GM12865 (cell line): ENCODE measurements around the gene STRN3.
"Not testable (repeated sequence)": the region's sequence is repeated elsewhere in the genome, so short reads cannot be mapped to it uniquely, and the experiment has no call there.

Experiments used
- DNase-seq: peaks from one replicate; pipeline ENCODE4 v3.0.0; 2010; ENCODE audit warnings: low read depth
- H3K4me3 ChIP-seq: 2 replicates; pipeline ENCODE4 v1.5.1; 2011; ENCODE audit warnings: mild to moderate bottlenecking, low read depth, low read length, control low read depth
- TF ChIP-seq, protein P1 (sequence below): IDR thresholded peaks from 2 replicates; pipeline ENCODE4 v1.5.1; 2011; ENCODE audit warnings: low read length, control low read depth, low read depth, inconsistent platforms; ENCODE audit not compliant: insufficient read depth; ENCODE audit errors: missing control alignments

STRN3 gene

DNA sequence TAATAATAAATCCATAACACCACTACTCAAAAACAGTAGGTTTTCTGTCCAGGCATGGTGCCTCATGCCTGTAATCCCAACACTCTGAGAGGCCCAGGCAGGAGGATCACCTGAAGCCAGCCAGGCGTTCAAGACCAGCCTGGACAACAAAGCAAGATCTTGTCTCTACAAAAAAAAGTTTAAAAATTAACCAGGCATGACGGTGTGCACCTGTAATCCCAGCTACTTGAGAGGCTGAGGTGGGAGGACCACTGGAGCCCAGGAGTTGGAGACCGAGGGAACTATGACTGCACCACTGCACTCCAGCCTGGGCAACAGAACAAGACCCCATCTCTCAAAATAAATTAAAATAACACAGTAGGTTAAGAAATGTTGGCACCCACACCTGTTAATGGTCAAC is 45.2 kb downstream of the STRN3 start:
- TF ChIP-seq, protein P1, sequence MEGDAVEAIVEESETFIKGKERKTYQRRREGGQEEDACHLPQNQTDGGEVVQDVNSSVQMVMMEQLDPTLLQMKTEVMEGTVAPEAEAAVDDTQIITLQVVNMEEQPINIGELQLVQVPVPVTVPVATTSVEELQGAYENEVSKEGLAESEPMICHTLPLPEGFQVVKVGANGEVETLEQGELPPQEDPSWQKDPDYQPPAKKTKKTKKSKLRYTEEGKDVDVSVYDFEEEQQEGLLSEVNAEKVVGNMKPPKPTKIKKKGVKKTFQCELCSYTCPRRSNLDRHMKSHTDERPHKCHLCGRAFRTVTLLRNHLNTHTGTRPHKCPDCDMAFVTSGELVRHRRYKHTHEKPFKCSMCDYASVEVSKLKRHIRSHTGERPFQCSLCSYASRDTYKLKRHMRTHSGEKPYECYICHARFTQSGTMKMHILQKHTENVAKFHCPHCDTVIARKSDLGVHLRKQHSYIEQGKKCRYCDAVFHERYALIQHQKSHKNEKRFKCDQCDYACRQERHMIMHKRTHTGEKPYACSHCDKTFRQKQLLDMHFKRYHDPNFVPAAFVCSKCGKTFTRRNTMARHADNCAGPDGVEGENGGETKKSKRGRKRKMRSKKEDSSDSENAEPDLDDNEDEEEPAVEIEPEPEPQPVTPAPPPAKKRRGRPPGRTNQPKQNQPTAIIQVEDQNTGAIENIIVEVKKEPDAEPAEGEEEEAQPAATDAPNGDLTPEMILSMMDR, result no peak
- H3K4me3 ChIP-seq, result no peak overlapping the region
- DNase-seq, result no peak

DNA sequence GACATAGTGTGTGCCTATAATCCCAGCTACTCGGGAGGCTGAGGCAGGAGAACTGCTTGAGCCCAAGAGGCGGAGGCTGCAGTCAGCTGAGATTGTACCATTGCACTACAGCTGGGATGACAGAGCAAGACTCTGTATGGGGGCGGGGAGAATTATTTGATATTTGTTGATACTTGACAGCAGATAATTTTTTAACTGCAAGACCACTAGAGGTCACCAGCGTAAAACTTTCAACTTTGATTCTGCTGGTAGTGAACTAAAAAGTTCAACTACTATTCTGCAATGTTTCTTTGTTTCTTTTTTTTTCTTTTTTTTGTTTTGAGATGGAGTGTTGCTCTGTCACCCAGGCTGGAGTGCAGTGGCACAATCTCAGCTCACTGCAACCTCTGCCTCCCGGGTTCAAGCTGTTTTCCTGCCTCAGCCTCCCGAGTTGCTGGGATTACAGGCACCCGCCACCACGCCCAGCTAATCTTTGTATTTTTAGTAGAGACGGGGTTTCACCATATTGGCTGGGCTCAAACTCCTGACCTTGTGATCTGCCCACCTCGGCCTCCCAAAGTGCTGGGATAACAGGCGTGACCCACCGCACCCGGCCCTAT is 46.0 kb downstream of the STRN3 start:
- DNase-seq, result peak; percentile 71
- H3K4me3 ChIP-seq, result not testable (repeated sequence)
- TF ChIP-seq, protein P1, result peak; percentile 49

DNA sequence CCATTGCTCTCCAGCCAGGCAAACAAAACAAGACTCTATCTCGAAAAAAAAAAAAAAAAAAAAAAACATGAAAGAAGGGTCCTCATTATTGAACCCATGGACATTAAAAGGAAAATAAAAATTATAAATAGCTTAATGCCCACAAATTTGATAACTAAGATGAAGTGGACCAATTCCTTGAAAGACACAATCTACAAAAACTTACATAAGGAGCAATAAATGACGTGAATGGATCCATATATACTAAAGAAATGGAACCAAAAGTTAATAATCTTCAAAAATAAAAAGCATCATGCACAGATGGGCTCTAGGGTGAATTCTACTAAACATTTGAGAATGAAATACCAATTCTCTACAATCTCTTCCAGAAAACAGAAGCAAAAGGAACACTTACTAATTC is 48.4 kb downstream of the STRN3 start:
- no peak overlapping the region for H3K4me3 ChIP-seq
- TF ChIP-seq, protein P1, result no peak
- no peak for DNase-seq

DNA sequence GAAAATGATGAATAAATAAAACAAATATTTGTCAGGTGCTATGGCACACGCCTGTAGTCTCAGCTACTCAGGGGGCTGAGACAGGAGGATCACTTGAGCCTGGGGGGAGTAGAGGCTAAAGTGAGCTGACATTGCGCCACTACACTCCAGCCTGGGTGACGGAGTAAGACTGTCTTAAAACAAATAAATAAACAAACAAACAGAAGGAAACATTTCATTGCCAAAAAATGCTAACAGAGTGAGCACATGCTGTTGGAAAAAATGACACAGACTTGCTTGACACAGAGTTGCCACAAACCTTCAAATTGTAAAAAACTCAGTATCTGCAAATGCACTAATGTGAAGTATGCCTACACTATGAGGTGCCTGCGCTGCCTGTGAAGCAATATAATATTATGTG is 51.6 kb downstream of the STRN3 start:
- no peak overlapping the region for H3K4me3 ChIP-seq
- DNase-seq, result no peak
- TF ChIP-seq, protein P1, result no peak

DNA sequence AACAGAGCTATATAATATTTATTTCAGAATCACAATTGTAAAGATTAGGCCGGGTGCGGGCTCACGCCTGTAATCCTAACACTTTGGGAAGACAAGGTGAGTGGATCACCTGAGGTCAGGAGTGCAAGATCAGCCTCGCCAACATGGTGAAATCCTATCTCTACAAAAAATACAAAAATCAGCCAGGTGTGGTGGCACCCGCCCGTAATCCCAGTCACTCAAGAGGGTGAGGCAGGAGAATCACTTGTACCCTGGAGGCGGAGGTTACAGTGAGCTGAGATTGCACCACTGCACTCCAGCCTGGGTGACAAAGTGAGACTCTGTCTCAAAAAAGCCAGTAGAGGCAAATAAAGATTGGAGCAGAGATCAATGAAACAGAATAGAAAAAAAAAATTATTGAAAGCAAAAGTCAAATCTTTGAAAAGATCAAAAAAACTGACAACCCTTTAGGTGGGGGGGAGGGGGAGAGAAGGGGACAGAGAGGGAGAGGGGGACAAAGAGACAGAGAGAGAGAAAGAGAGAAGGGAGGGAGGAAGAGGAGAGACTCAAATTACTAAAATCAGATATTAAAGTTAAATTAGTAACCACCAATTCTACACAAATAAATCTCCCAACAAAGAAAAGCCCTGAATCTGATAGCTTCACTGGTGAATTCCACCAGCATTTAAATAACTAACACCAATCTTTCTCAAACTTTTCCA is 53.1 kb downstream of the STRN3 start:
- no peak overlapping the region for H3K4me3 ChIP-seq
- no peak for DNase-seq
- TF ChIP-seq, protein P1, result no peak

DNA sequence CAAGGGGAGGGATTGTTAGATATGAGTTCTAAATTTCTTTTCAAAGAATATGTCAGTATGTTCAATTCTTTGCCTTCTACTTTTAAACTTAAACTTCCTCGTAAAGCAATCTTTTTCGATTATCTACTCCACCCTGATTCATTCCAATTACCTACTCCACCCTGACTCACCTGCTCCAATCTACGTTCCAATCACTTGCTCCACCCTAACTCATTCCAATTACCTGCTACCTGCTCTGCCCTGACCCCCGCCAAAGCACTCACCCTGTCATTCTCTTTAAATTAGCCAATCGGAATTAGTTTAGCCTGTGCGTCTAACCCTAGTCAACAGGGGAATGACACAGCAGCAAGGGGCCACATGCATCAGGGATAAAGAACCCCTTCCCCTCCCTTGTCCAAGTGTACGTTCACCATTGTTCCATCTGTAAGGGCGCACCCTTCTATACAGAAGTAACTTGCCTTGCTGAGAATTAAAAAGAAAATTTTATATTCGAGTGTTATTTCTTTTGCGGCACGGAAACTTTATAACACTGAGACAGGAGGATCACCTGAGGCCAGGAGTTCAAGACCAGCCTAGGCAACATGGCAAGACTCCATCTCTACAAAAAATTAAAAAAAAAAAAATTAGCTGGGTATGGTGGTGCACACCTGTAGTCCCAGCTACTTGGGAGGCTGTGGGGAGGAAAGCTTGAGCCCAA is 54.0 kb downstream of the STRN3 start:
- DNase-seq, H3K4me3 ChIP-seq: not testable (repeated sequence)

DNA sequence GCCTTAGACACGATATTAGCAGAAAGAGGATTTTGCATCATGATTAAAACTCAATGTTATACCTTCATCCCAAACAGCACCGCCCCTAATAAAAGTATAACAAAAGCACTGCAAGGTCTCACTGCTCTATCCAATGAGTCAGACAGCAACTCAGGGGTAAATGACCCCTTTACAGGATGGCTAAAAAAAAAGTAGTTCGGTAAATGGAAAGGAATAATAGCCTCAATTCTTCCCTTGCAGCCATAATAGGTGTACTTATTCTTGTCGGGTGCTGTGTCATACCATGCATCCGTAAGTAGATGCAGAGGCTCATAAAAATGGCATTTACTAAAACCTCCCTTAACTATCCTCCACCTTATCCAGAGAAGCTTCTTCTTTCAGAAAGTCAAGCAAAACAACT is 54.6 kb downstream of the STRN3 start:
- DNase-seq, result no peak
- TF ChIP-seq, protein P1, result no peak
- H3K4me3 ChIP-seq, result no peak overlapping the region

DNA sequence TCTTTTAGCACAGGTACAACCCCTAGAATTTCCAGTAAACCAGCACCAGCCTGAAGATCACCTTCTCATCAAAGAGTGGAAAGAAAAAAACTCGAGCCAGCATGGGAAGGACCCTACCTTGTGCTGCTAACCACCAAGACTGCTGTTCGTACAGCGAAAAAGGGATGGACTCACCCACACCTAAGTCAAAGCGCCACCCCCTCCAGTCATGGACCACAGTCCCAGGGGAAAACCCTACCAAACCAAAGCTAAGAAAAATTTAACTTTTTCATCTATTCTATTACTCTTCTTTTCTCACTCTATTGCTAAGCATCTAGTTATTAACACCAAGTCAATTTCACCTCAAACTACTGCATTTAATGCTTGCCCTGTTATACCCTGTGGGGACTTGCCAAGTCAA is 56.4 kb downstream of the STRN3 start:
- H3K4me3 ChIP-seq, result not testable (repeated sequence)
- peak; percentile 36 for DNase-seq

DNA sequence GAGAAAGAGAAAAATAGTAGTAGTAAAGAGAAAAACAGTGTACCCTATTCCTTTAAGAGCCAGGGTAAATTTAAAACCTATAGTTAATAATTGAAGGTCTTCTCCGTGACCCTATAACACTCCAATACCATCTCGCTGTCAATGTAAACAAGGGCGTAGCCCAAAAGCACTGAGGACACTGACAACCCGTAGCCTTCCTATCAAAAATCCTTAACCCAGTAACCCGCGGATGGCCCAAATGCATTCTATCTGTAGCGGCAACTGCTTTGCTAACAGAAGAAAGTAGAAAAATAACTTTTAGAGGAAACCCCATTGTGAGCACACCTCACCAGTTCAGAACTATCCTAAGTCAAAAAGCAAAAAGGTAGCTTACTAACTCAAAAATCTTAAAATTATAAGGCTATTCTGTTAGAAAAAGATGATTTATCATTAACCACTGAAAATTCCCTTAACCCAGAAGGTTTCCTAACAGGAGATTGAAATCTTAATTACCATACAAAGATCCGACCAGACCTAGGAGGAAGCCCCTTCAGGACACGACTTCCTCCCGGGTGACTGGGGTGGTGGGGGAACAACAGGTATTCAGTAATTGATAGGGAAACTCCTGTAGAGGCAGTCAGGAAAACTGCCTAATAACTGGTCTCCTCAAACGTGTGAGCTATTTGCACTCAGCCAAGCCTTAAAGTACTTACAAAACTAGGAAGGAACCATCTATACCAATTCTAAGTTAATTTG is 58.6 kb downstream of the STRN3 start:
- not testable (repeated sequence) for DNase-seq, H3K4me3 ChIP-seq
